Thyroid gland (tissue), 4 donors: ENCODE results near the gene NIPSNAP2.
"Not testable (repeated sequence)": the region's sequence is repeated elsewhere in the genome, so short reads cannot be mapped to it uniquely, and the experiment has no call there.

Experiments used
- POLR2A ChIP-seq, 2 donors: fragments of 450-650 bp; IDR thresholded peaks; one replicate each; pipeline ENCODE4 v1.6.1; 2017; ENCODE audit warnings: antibody characterized with exemption in 2 of 2, mild to moderate bottlenecking in 2 of 2, moderate library complexity in 1 of 2
- TF ChIP-seq, protein P1 (sequence below), 6 experiments: fragments of 200-600 bp in 3 of 6; fragments of 450-650 bp in 3 of 6; sonication (generic) in 3 of 6; IDR thresholded peaks; one replicate each; pipeline ENCODE4 v1.5.1; 2016 to 2019; ENCODE audit warnings: antibody characterized with exemption in 6 of 6, mild to moderate bottlenecking in 2 of 6, inconsistent platforms in 1 of 6, moderate library complexity in 1 of 6

DNA sequence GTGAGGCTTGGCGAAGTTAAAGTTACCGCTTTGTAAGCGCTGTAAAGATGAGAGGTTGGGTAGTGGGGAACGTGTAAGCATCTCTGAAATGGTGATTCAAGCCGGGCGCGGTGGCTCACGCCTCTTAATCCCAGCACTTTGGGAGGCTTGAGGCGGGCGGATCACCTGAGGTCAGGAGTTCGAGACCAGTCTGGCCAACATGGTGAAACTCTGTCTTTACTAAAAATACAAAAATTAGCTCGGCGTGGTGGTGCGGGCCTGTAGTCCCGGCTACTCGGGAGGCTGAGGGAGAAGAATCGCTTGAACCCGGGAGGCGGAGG lies 12.1 kb upstream of the NIPSNAP2 start:
- TF ChIP-seq, protein P1, sequence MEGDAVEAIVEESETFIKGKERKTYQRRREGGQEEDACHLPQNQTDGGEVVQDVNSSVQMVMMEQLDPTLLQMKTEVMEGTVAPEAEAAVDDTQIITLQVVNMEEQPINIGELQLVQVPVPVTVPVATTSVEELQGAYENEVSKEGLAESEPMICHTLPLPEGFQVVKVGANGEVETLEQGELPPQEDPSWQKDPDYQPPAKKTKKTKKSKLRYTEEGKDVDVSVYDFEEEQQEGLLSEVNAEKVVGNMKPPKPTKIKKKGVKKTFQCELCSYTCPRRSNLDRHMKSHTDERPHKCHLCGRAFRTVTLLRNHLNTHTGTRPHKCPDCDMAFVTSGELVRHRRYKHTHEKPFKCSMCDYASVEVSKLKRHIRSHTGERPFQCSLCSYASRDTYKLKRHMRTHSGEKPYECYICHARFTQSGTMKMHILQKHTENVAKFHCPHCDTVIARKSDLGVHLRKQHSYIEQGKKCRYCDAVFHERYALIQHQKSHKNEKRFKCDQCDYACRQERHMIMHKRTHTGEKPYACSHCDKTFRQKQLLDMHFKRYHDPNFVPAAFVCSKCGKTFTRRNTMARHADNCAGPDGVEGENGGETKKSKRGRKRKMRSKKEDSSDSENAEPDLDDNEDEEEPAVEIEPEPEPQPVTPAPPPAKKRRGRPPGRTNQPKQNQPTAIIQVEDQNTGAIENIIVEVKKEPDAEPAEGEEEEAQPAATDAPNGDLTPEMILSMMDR (IDR thresholded peaks at IDR 0.05): not testable (repeated sequence)
- not testable (repeated sequence) for TF ChIP-seq POLR2A (IDR thresholded peaks at IDR 0.05)
